Adipocyte (in vitro differentiated cells): ENCODE data around the gene CABLES1.
A peak's percentile ranks its signal among the peaks of the same experiment; 100 is the strongest.
"Not testable (repeated sequence)": the region's sequence is repeated elsewhere in the genome, so short reads cannot be mapped to it uniquely, and the experiment has no call there.

Experiments used
- DNase-seq: peaks from one replicate; pipeline ENCODE4 v3.0.0-alpha.2; 2015; ENCODE audit warnings: low read depth
- H3K27me3 ChIP-seq: replicated peaks from 2 replicates; pipeline ENCODE4 v1.7.0; 2013; ENCODE audit warnings: mild to moderate bottlenecking, low read length, moderate library complexity; ENCODE audit not compliant: control insufficient read depth, insufficient read depth
- H3K36me3 ChIP-seq: 2 replicates; pipeline ENCODE4 v1.7.0; 2013; ENCODE audit warnings: low read length, mild to moderate bottlenecking, moderate library complexity; ENCODE audit not compliant: control insufficient read depth, insufficient read depth, severe bottlenecking
- H3K4me1 ChIP-seq: 2 replicates; pipeline ENCODE4 v1.7.0; 2013; ENCODE audit warnings: mild to moderate bottlenecking, low read length, moderate library complexity; ENCODE audit not compliant: control insufficient read depth, insufficient read depth
- H3K4me3 ChIP-seq: 2 replicates; pipeline ENCODE4 v1.7.0; 2013; ENCODE audit warnings: mild to moderate bottlenecking, low read length, moderate library complexity
- H3K9ac ChIP-seq: 2 replicates; pipeline ENCODE4 v1.7.0; 2013; ENCODE audit warnings: mild to moderate bottlenecking, low read length, moderate library complexity
- H3K9me3 ChIP-seq: 2 replicates; pipeline ENCODE4 v1.7.0; 2013; ENCODE audit warnings: mild to moderate bottlenecking, low read length, moderate library complexity; ENCODE audit not compliant: control insufficient read depth

The CABLES1 gene

GRCh38 chr18:23240609-23240930 is 105.3 kb downstream of the CABLES1 start:
- peaks cover 25% of the 10 kb centered on the region for H3K4me1 ChIP-seq
- no peaks in the 10 kb centered on the region for H3K27me3 ChIP-seq
- no peak for DNase-seq
- no peak overlapping the region for H3K9ac ChIP-seq
- H3K4me3 ChIP-seq: no peak overlapping the region
- H3K9me3 ChIP-seq: no peaks in the 10 kb centered on the region
- peaks cover 34% of the 10 kb centered on the region for H3K36me3 ChIP-seq

GRCh38 chr18:23241833-23242496 is 106.7 kb downstream of the CABLES1 start:
- not testable (repeated sequence) for DNase-seq
- H3K36me3 ChIP-seq: peaks cover 29% of the 10 kb centered on the region

DNA sequence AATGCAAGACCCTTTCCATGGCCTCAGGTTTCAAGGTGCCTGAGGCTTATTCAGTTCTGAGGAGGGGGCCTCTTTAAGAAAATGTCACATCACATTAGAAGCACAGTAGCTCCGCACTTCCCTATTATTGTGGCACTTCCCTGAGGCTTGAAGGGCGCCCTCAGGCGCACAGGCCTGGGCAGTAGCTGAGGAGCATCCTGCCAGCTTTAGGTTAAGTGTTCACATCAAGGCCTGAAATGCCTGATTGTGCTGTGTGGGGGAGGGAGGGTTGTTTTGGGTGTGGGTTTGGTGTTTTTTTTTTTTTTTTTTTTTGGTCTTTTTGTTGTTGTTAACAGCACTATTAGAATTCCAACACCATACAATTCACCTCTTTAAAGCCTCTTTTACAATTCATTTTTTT is 107.9 kb downstream of the CABLES1 start:
- H3K9me3 ChIP-seq: no peaks in the 10 kb centered on the region
- peaks cover 11% of the 10 kb centered on the region for H3K4me1 ChIP-seq
- H3K9ac ChIP-seq: no peak overlapping the region
- H3K36me3 ChIP-seq: peaks cover 35% of the 10 kb centered on the region
- H3K4me3 ChIP-seq: no peak overlapping the region
- H3K27me3 ChIP-seq: no peaks in the 10 kb centered on the region
- DNase-seq: no peak

More at GRCh38 chr18:23241833-23242496, 106.7 kb downstream of the CABLES1 start:
- H3K27me3 ChIP-seq, H3K9me3 ChIP-seq, H3K4me3 ChIP-seq, H3K9ac ChIP-seq: not testable (repeated sequence)
- H3K4me1 ChIP-seq: peaks cover 23% of the 10 kb centered on the region

GRCh38 chr18:23243816-23244215 is 108.5 kb downstream of the CABLES1 start:
- Histone ChIP-seq H3K27me3 (no peaks in the 10 kb centered on the region), H3K9me3 (peaks cover 1% of the 10 kb centered on the region), H3K4me3 (no peak overlapping the region), H3K36me3 (peaks cover 38% of the 10 kb centered on the region), H3K4me1 (peaks cover 4% of the 10 kb centered on the region), H3K9ac (no peak overlapping the region)
- no peak for DNase-seq

- Histone ChIP-seq H3K4me1 (no peaks in the 10 kb centered on the region), H3K9ac (no peak overlapping the region), H3K4me3 (no peak overlapping the region), H3K9me3 (peaks cover 5% of the 10 kb centered on the region), H3K27me3 (no peaks in the 10 kb centered on the region), H3K36me3 (peaks cover 40% of the 10 kb centered on the region)
- no peak for DNase-seq
Observed at GRCh38 chr18:23244401-23244800, 109.1 kb downstream of the CABLES1 start.

GRCh38 chr18:23245461-23245860 is 110.2 kb downstream of the CABLES1 start:
- Histone ChIP-seq H3K27me3 (no peaks in the 10 kb centered on the region), H3K9me3 (peaks cover 5% of the 10 kb centered on the region), H3K36me3 (peaks cover 47% of the 10 kb centered on the region), H3K4me3 (no peak overlapping the region), H3K4me1 (peaks cover 3% of the 10 kb centered on the region), H3K9ac (no peak overlapping the region)
- no peak for DNase-seq

DNA sequence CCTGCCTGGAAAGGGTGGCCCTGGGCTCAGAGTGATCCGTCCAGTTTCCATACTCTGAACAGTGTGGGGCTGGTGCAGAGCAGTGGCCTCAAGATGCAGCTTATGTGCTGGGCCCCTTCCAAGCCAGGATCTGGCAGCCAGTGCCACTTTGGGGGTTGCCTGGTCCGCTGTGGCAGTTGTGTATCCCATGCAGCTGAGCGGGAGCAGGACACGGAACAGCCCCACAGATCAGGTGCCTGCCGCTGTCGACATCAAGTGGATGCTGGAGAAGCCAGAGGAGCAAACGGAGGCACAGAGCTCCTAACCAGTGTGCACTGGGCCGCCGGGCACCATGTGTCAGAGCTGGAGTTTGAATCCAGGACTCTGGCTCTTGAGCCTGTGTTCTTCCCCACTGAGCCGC is 112.0 kb downstream of the CABLES1 start:
- Histone ChIP-seq H3K9ac (no peak overlapping the region), H3K36me3 (peaks cover 46% of the 10 kb centered on the region), H3K27me3 (no peaks in the 10 kb centered on the region), H3K4me1 (peaks cover 14% of the 10 kb centered on the region), H3K9me3 (peaks cover 5% of the 10 kb centered on the region), H3K4me3 (no peak overlapping the region)
- no peak for DNase-seq

DNA sequence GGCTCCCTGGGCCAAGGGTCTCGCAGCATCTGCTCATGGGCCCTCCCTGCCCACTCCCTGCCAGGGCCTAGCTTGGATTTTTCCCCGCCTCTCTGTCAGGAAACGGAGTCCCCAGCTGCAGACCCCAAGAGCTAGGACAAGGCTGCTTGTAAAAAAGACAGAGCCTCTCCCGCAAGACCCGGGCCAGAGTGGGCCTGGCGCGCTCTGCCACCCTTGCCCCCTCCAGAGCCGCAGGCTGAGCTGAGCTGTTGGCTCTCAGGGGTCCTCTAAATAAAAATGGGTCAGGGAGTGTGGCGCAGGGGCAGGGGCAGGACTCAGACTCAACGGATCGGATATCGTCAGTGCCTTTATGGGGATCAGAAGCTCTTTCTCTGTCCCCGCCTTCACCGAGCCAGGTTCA is 112.6 kb downstream of the CABLES1 start:
- Histone ChIP-seq H3K9me3 (peaks cover 5% of the 10 kb centered on the region), H3K9ac (no peak overlapping the region), H3K36me3 (peaks cover 47% of the 10 kb centered on the region), H3K4me1 (peaks cover 14% of the 10 kb centered on the region), H3K4me3 (no peak overlapping the region), H3K27me3 (no peaks in the 10 kb centered on the region)
- no peak for DNase-seq

GRCh38 chr18:23248826-23249225 is 113.5 kb downstream of the CABLES1 start:
- no peak for DNase-seq
- H3K4me1 ChIP-seq: peaks cover 14% of the 10 kb centered on the region
- H3K4me3 ChIP-seq: no peak overlapping the region
- no peak overlapping the region for H3K9ac ChIP-seq
- H3K36me3 ChIP-seq: peaks cover 57% of the 10 kb centered on the region
- H3K27me3 ChIP-seq: no peaks in the 10 kb centered on the region
- H3K9me3 ChIP-seq: peaks cover 5% of the 10 kb centered on the region

DNA sequence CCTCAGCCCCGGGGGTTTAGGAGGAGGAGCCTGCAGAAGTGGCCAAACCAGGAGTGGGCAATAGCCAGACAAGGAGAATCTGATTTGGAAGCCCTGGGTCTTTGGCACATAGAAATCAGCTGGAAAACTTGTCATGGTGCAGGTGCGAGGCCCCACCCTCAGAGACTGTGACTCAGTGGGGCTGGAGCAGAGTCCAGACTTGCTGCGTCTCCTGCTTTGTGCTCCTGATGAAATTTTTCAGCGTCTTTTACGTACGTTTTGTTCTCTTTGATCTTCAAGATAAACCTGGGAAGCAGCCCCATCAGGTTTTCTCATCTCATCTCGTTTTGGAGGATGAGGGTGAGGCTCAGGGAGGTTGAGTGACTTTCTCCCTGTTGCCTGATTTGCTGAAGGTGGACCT is 114.1 kb downstream of the CABLES1 start:
- Histone ChIP-seq H3K27me3 (no peaks in the 10 kb centered on the region), H3K4me3 (no peak overlapping the region)
- no peak for DNase-seq

GRCh38 chr18:23250893-23251656 is 115.8 kb downstream of the CABLES1 start:
- no peak for DNase-seq
- Histone ChIP-seq H3K9ac (peak overlapping the region; percentile 53), H3K27me3 (no peaks in the 10 kb centered on the region), H3K9me3 (peaks cover 5% of the 10 kb centered on the region), H3K4me3 (no peak overlapping the region), H3K4me1 (peaks cover 14% of the 10 kb centered on the region), H3K36me3 (peaks cover 69% of the 10 kb centered on the region)

More for the DNA sequence above, 114.1 kb downstream of the CABLES1 start:
- Histone ChIP-seq H3K9ac (no peak overlapping the region), H3K4me1 (peaks cover 14% of the 10 kb centered on the region), H3K9me3 (peaks cover 5% of the 10 kb centered on the region), H3K36me3 (peaks cover 57% of the 10 kb centered on the region)
